HepG2 (cell line): Measurements from ENCODE around the gene COL5A1. TPM values are rescaled to one million over a fixed set of nuclear protein-coding genes. Genes with fewer than 3 reads are reported as not detected.

Source experiments
- ATAC-seq: fragments of 200-7000 bp; cut with Tn5 transposase; 3 replicates; pipeline ENCODE4 v1.9.1; 2020; ENCODE audit warnings: mild to moderate bottlenecking, moderate library complexity
- BruUV-seq: library from RNA; stranded (reverse); fragments of 400-500 nt; replicated peaks from 2 replicates; lab custom pipeline; 2021; lab: Mats Ljungman, UMichigan
- CTCF ChIA-PET: fragments of 300-600 bp; formaldehyde crosslinking; extraction: SDS; loops from one replicate; lab custom pipeline; 2021; ENCODE audit warnings: low total read pairs, inconsistent platforms, low intra/inter-chr PET ratio; lab: Yijun Ruan, JAX
- POLR2A ChIA-PET: fragments of 350-600 bp; sonication (Branson Sonifier 250); formaldehyde crosslinking; loops from one replicate; lab custom pipeline; 2020; ENCODE audit warnings: antibody characterized with exemption, inconsistent platforms; lab: Yijun Ruan, JAX
- DNase-seq: peaks from one replicate; pipeline ENCODE4 v3.0.0-alpha.2; 2015; ENCODE audit warnings: low spot score
- FAIRE-seq: peaks from 3 replicates; lab custom pipeline; 2011; peaks lifted over from hg19 to GRCh38; lab: Jason Lieb, UNC
- H2AFZ ChIP-seq: one replicate; pipeline ENCODE4 v1.6.1; 2011; ENCODE audit warnings: low read length, inconsistent platforms
- H3K27ac ChIP-seq: fragments of 300-600 bp; 3 replicates; pipeline ENCODE4 v1.8.0; 2011; ENCODE audit warnings: mixed run types, mild to moderate bottlenecking, mixed read lengths, low read length, inconsistent platforms; ENCODE audit not compliant: insufficient read depth; ENCODE audit errors: extremely low read length
- H3K27me3 ChIP-seq, 2 experiments: fragments of 200-600 bp in 1 of 2; 2 replicates in 1 of 2; 3 replicates in 1 of 2; pipeline versions ENCODE4 v1.6.0 to v1.8.0; 2011; ENCODE audit warnings: low read length in 2 of 2, mild to moderate bottlenecking in 2 of 2, moderate library complexity in 2 of 2, inconsistent platforms in 1 of 2; ENCODE audit not compliant: insufficient read depth in 2 of 2, control insufficient read depth in 1 of 2
- H3K36me3 ChIP-seq, 2 experiments: fragments of 200-600 bp in 1 of 2; replicated peaks in 1 of 2; 2 replicates in 1 of 2; 3 replicates in 1 of 2; pipeline versions ENCODE4 v1.5.1 to v1.8.0; 2011; ENCODE audit warnings: low read length in 2 of 2, inconsistent platforms in 1 of 2; ENCODE audit not compliant: insufficient read depth in 2 of 2, control insufficient read depth in 1 of 2
- H3K4me1 ChIP-seq: 2 replicates; pipeline ENCODE4 v1.5.1; 2012; ENCODE audit warnings: low read length, inconsistent platforms; ENCODE audit not compliant: insufficient read depth
- H3K4me2 ChIP-seq: 2 replicates; pipeline ENCODE4 v1.6.0; 2011; ENCODE audit warnings: low read depth, low read length, inconsistent platforms
- H3K4me3 ChIP-seq, 3 experiments: fragments of 200-600 bp in 1 of 3; sonication (generic), shearing (Covaris generic) in 1 of 3; replicated peaks in 1 of 3; 2 replicates each; pipeline ENCODE4 v1.5.1; 2011 to 2016; ENCODE audit warnings: low read length in 3 of 3, inconsistent platforms in 2 of 3, low read depth in 2 of 3, mild to moderate bottlenecking in 2 of 3, control low read depth in 1 of 3, mixed read lengths in 1 of 3; ENCODE audit not compliant: insufficient read depth in 1 of 3
- H3K79me2 ChIP-seq: one replicate; pipeline ENCODE4 v1.6.1; 2011; ENCODE audit warnings: low read length, inconsistent platforms; ENCODE audit not compliant: insufficient read depth
- H3K9ac ChIP-seq: 2 replicates; pipeline ENCODE4 v1.6.0; 2011; ENCODE audit warnings: mild to moderate bottlenecking, low read depth, low read length, inconsistent platforms; ENCODE audit not compliant: insufficient read depth
- H3K9me3 ChIP-seq: 2 replicates; pipeline ENCODE4 v1.5.1; 2012; ENCODE audit warnings: mild to moderate bottlenecking, low read length
- H4K20me1 ChIP-seq: 2 replicates; pipeline ENCODE4 v1.6.0; 2011; ENCODE audit warnings: inconsistent platforms, mild to moderate bottlenecking, low read length, moderate library complexity; ENCODE audit not compliant: insufficient read depth
- ELF3 ChIP-seq: IDR thresholded peaks from 2 replicates; pipeline ENCODE4 v1.6.1; 2016; ENCODE audit warnings: missing genetic modification reagents, missing compliant biosample characterization
- FOXK1 ChIP-seq: sonication (generic); formaldehyde crosslinking; IDR thresholded peaks from 2 replicates; pipeline ENCODE4 v1.4.0; 2020; ENCODE audit warnings: low read depth, missing genetic modification reagents, borderline replicate concordance
- IKZF4 ChIP-seq: sonication (generic); formaldehyde crosslinking; IDR thresholded peaks from 2 replicates; pipeline ENCODE4 v1.5.1; 2020; ENCODE audit warnings: borderline replicate concordance, mild to moderate bottlenecking, low read depth, missing genetic modification reagents; ENCODE audit errors: not compliant biosample characterization
- KAT7 ChIP-seq: IDR thresholded peaks from 2 replicates; pipeline ENCODE4 v1.6.1; 2018; ENCODE audit warnings: borderline replicate concordance, missing compliant biosample characterization
- MAFF ChIP-seq: IDR thresholded peaks from 2 replicates; pipeline ENCODE4 v1.6.1; 2011; ENCODE audit warnings: low read depth, low read length, improper control_type of control experiment
- MTA3 ChIP-seq: sonication (generic); formaldehyde crosslinking; IDR thresholded peaks from 2 replicates; pipeline ENCODE4 v1.4.0; 2020; ENCODE audit warnings: missing genetic modification reagents
- PAWR ChIP-seq: sonication (generic); formaldehyde crosslinking; IDR thresholded peaks from 2 replicates; pipeline ENCODE4 v1.4.0; 2020; ENCODE audit warnings: missing genetic modification reagents, mild to moderate bottlenecking, borderline replicate concordance
- RFXAP ChIP-seq: sonication (generic); formaldehyde crosslinking; IDR thresholded peaks from 2 replicates; pipeline ENCODE4 v1.4.0; 2020; ENCODE audit warnings: missing genetic modification reagents, borderline replicate concordance
- RXRA ChIP-seq: sonication (generic); formaldehyde crosslinking; IDR thresholded peaks from 2 replicates; pipeline ENCODE4 v1.5.1; 2020; ENCODE audit warnings: missing genetic modification reagents
- ZNF317 ChIP-seq: sonication (generic); formaldehyde crosslinking; IDR thresholded peaks from 2 replicates; pipeline ENCODE4 v1.5.0; 2020; ENCODE audit warnings: mild to moderate bottlenecking, missing genetic modification reagents
- ZNF576 ChIP-seq: sonication (generic); formaldehyde crosslinking; IDR thresholded peaks from 2 replicates; pipeline ENCODE4 v1.4.0; 2020; ENCODE audit warnings: mild to moderate bottlenecking, missing genetic modification reagents
- ZNF607 ChIP-seq: sonication (generic); formaldehyde crosslinking; IDR thresholded peaks from 2 replicates; pipeline ENCODE4 v1.5.1; 2020; ENCODE audit warnings: missing genetic modification reagents, mild to moderate bottlenecking, borderline replicate concordance
- ZNF780A ChIP-seq: sonication (generic); formaldehyde crosslinking; IDR thresholded peaks from 2 replicates; pipeline ENCODE4 v1.8.0; 2022; ENCODE audit warnings: mild to moderate bottlenecking, missing genetic modification reagents, moderate library complexity
- WGBS: methylation state at CpG from one replicate; pipeline ENCODE4 v1.1.6; 2017; ENCODE audit warnings: low lambda C conversion rate; 5-methylcytosine and 5-hydroxymethylcytosine counted together
- in situ Hi-C: cut with HindIII; loops from 2 replicates; pipeline ENCODE4 v1.10.0; 2017; ENCODE audit warnings: low pct_unique_long_range_greater_than_20kb; ENCODE audit not compliant: extremely low pct_ligation_motif_present
- intact Hi-C: fragments of 100-400 bp; cut with micrococcal nuclease; formaldehyde crosslinking; loops from one replicate; pipeline ENCODE4 v1.10.0; 2022; ENCODE audit not compliant: unreplicated experiment
- polyA plus RNA-seq, 8 experiments: library from polyadenylated mRNA; depleted of rRNA in 3 of 8; stranded (reverse) in 7 of 8; unstranded in 1 of 8; fragments of >200 nt; fragmentation: Illumina TruSeq in 4 of 8; extraction: Trizol in 4 of 8; gene quantifications; 2 replicates each; pipeline versions ENCODE4 v1.2.1 to v1.2.3, GENCODE V29; 2011 to 2016; ENCODE audit warnings: low read depth in 4 of 8, missing spikeins in 1 of 8, mixed read lengths in 1 of 8; ENCODE audit not compliant: insufficient read depth in 1 of 8
- total RNA-seq, 5 experiments: library from RNA; depleted of rRNA; stranded (reverse); fragments of >200 nt; fragmentation: Illumina TruSeq; extraction: Trizol; gene quantifications; 2 replicates each; pipeline ENCODE4 v1.2.3, GENCODE V29; 2016; ENCODE audit warnings: low read depth in 1 of 5

COL5A1 gene
- total and polyA plus RNA-seq, 2 of the 13 experiments (the other 11 are each of a cell fraction or from before 2014, with no cell fraction given) = not detected

DNA sequence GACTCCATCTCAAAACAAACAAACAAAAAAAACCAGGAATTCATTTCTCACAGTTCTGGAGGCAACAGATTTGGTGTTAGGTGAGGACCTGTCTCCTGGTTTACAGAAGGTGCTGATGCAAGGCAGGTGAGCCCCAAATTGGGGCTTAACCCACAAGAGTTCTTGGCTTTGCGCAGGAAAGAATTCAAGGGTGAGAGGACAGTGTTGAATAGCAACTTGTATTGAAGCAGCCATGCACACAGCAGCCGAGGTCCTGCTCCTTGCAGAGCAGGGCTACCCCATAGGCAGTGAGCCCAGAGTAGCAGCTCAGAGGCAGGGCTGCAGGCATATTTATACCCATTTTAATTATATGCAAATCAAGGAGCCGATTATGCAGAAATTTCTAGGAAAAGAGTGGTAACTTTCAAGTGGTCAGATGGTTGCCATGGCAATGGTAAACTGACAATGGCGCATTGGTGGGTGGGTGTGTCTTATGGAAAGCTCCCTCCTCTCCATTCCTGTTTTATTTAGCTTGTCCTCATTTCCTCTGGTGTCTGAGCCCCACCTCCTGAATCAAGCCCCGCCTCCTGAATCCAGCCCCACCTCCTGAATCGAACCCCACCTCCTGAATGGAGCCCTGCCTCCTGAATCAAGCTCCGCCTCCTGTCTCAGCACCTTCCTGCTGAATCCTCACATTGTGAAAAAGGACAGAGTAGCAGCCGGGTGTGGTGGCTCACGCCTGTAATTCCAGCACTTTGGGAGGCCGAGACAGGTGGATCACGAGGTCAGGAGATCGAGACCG lies 34.5 kb upstream of the COL5A1 start:
- intact Hi-C loops (no loop called here), in situ Hi-C loops (no loop called here)
- no peak overlapping the region for H3K4me3 ChIP-seq
- ATAC-seq = no peak
- BruUV-seq = no TSS peak
- no peaks in the 10 kb centered on the region for H3K4me1 ChIP-seq
- peaks cover 0 to 19% of the 10 kb centered on the region in 2 experiments; a peak in 2 of 5 replicates for H3K27me3 ChIP-seq
- no peak for TF ChIP-seq KAT7 (CRISPR knock-in tag)
- TF ChIP-seq PAWR (CRISPR knock-in tag) = no peak
- TF ChIP-seq RXRA (CRISPR knock-in tag) = no peak
- TF ChIP-seq RFXAP = no peak
- TF ChIP-seq FOXK1 (CRISPR knock-in tag) = no peak
- TF ChIP-seq ZNF780A = no peak
- TF ChIP-seq ELF3 (CRISPR knock-in tag) = no peak
- TF ChIP-seq MTA3 (CRISPR knock-in tag) = no peak
- TF ChIP-seq ZNF576 (CRISPR knock-in tag) = no peak
- TF ChIP-seq ZNF607 (CRISPR knock-in tag) = no peak
- TF ChIP-seq MAFF = no peak
- TF ChIP-seq ZNF317 = no peak
- no peak for TF ChIP-seq IKZF4
- no peak overlapping the region for H3K4me2 ChIP-seq
- H3K36me3 ChIP-seq = no peaks in the 10 kb centered on the region
- no peak overlapping the region for H2AFZ ChIP-seq
- WGBS = 46% methylated on average over 13 of the region's 13 CpGs
- no peak for DNase-seq
- H3K79me2 ChIP-seq = no peaks in the 10 kb centered on the region
- POLR2A ChIA-PET = no interaction called here
- FAIRE-seq = no peak
- CTCF ChIA-PET = no interaction called here
- peaks cover 5% of the 10 kb centered on the region for H3K9me3 ChIP-seq
- H3K27ac ChIP-seq = no peak overlapping the region
- no peak overlapping the region for H3K9ac ChIP-seq
- 0 out of 2 replicates have a peak, but pooled peaks cover 2% of the 10 kb centered on the region for H4K20me1 ChIP-seq
